ENCODE measurements around the gene PIPOX.
"Not testable (repeated sequence)": the region's sequence is repeated elsewhere in the genome, so short reads cannot be mapped to it uniquely, and the experiment has no call there.

PIPOX gene

DNA sequence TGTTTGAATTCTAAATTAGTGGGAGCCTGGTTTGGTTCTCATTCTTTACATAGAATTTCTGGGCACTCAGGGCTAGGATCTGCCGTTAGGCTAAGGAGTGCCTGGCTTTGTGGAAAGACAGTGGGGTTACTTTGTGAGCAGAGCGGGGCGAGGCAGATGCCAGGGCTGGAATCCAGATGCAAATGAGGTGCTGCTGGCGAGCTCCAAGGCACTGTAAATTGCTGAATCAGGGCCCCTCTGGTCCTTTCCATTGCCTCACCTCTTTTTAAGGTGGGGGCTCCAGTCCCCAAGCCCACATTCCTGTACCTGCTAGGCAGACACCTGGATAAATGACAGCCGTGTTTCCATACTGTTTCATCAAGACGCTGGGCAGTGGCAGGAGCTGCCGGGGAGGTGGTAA, 33.8 kb downstream of the PIPOX start:
- no peak for DNase-seq

DNA sequence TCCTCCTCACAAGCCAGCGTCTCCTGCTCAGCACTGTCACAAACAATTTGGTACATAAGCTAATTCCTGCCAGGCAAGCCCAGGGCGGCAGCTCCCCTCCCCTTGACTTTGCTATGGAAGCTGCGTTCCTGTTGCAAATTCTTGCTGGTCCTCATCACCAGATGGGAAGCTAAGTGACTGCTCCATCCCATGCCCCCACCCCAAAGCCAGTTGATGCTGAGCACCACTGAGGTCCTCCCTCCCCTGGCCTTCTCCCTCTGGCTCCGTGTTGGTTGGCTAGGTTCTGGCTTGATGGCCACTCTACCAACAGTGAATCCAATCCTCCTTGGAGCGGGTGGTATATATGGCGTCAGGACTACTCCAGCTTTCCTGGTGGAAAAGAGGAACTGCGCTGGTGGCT, 34.4 kb downstream of the PIPOX start:
- DNase-seq: no peak

DNA sequence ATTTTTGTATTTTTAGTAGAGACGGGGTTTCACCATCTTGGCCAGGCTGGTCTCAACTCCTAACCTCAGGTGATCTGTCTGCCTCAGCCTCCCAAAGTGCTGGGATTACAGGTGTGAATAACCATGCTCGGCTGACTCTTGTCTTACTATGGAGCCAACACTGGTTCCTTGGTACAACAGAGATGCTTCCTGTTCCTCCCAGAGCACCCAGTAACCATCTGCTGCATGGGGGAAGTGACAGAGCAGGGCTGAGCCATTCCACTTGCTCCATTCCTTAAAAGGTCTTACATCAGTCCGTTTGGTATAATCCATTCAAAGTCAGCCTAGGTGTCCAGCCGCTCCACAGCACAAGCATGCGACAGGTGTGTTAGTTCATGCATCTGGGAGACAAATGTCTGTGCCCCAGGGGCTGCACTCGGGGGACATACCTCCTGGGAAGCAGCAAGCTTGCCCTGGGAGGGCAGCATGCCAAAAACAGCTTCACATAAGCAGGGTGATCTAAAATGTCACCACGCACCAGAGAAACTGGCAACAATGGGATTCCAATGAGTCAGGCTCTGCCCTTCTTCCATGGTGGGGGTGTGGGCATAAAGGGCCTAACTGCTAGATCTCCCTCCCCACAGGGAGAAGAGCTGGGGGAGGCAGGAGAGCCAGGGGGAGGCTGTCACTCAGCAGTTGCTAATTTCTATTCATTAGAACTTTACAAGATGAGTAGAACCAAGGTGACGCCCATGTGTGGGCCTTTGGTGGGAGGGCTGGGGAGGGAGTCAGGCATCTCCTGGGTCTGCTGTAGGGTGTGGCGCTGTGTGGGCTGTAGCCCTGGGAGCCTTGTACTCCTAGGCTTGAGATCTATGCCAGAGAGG, 35.5 kb downstream of the PIPOX start:
- no peak for DNase-seq

DNA sequence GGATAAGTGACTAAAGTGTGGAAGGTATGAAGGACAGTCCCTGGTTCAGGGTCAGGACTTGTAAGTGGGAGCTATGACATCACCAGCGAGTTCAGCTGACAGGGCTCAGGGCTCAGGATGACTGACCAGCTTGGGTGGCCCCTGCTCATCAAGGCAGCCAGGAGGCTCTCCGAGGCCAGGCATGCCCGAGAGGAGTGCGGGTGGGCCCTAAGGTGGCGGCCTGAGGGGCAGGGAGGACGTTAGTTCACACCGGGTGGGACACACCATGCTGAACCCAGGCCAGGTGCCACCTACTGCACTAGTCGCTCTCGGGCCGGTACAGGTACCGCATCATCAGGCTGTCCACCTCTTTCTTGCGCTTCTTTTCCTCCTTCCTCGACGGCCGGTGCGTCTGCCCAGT, 36.5 kb downstream of the PIPOX start:
- no peak for DNase-seq

DNA sequence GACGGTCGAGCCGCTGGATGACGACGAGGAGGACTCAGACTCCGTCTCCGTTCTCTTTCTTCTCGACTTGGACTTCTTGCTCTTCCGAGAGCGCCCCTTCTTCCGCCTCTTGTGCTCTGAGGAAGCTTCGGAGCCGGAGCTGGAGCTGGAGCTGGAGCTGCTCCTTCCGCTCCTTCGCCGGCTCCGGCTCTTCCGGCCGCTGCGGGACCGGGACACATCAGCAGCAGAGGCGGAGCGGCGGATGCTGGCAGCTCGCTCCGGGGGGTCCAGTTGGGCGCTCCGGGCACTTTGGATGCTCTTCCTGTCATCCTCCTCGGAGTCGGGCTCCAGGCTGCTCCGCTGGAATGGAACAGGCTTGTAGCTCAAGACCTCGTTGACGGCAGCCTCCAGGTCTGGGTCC, 36.9 kb downstream of the PIPOX start:
- no peak for DNase-seq

DNA sequence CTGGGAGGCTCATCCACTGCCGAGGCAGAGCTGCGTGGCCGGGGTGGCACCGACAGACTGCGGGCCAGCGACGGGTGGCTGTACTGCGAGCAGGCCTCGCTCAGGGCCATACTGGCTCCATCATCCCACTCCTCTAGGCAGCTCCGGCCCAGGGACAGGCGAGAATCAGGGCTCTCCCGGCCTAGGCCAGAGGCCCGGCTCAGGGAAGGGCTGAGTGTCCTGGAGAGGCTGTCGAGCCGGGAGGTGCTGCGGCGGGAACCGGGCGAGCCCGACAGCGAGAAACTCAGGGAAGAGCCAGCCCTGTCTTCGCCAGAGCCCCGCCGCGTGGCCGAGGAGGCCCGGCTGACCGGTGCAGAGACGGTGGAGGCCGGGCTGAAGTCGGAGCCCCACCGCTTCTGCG, 37.4 kb downstream of the PIPOX start:
- DNase-seq: no peak

DNA sequence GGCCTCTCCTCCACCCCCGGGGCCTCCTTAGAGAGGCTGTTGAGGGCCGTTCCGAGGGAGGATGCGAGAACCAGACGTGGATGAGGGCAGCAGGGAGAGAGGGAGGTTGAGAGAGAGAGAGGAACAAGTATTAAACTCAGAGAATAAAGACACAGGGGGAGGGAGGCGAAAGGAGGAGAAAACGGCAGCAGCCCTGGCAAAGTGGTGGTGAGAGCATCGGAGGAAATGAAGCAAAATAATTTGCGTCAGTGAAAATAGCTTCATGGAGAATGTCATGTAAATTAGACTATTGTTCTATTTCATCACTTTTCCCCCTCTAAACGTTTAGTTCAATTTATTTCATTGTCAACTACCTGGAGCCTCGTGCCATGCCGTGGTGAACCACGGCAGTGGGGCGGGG, 38.0 kb downstream of the PIPOX start:
- DNase-seq: no peak

DNA sequence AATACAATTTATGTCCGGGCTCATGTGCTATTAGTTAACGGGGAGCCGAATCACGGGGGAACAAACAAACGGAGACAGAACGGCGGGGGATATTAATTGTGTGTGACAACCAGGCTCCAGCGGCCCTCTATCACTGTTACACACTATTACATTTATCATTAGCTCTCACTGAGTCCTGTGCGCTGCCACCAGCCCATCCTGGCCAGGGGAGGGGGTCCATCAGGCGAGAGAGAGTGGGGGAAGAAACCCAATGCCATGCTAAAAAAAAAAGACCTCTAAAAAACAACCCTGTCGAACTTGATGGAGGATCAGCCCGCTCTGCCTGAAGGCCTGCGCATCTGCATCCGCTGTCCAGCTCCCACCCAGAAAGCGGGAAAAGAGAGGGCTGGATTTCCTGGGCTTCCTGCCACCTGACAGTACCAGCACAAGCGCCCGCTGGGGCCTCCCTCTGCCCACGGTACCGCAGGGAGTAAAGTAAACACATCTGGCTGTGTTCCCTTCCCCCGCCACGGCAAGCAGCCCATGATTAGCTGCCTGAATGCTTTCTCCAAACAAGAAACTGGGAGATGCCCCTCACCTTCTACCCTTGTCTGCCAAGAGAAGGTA, 41.7 kb downstream of the PIPOX start:
- no peak for DNase-seq

DNA sequence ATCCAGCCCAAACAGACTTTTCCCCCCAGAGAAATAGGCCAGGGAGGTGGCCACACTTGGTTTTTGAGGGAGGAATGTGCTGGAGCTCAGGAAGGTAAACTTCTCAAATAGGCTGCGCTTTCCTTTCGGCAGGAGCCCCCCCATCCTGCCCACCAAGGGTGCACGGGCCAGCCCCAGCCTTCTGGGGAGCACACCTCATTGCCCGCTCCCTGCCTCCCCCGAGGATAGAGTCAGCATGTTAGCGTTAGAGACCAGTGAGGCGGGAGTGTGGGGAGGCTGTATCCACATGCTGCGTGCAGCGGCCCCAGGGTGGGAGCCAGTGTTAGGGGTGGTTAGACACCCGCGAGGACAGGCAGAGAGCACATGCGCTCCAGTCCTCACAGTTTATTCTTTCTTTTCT, 42.3 kb downstream of the PIPOX start:
- DNase-seq: no peak

DNA sequence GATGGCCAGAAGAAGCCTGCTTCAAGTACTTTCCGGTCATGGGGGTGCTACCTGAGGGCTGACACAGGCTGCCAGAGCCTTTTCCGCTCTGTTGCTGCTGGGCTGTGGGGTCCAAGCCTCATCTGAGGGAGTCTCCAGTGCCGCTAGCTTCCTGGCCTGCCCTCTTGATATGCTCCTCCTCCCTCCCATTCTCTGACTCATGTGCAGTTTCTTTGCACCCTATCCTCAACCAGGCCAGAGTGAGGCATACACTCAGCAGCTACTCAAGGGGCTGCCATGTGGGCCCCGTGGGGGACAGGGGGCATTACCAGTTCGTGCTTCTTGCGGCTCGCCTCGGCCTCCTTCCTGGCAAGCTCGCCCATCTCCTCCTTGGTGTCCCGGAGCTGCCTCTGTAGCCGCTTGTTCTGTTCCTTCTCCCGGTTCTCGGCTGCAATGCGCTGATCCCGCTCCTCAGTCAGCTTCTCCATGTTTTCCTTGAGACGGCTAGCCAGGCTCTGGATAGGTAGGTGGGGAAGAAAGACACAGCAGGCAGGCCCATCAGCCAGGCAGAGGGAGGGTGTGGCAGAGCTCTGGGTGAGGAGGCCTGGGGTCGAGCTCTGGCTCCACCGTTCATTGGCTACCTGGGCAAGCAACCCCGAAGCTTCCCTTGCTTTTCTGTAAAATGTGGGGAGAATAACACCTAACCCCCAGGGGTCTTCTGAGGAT, 43.8 kb downstream of the PIPOX start:
- no peak for DNase-seq

DNA sequence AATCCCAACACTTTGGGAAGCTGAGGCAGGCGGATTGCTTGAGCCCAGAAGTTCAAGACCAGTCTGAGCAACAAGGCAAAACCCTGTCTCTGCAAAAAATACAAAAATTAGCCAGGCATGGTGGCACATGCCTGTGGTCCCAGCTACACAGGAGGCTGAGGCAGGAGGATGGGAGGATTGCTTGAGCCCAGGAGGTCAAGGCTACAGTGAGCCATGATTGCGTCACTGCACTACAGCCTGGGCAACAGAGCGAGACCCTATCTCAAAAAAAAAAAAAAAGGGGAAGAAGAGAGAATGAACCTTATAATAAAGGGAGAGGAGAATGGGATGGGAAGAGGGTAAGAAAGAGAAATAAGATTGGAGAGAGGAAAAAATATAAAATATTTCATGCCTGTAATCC, 45.8 kb downstream of the PIPOX start:
- DNase-seq: not testable (repeated sequence)

DNA sequence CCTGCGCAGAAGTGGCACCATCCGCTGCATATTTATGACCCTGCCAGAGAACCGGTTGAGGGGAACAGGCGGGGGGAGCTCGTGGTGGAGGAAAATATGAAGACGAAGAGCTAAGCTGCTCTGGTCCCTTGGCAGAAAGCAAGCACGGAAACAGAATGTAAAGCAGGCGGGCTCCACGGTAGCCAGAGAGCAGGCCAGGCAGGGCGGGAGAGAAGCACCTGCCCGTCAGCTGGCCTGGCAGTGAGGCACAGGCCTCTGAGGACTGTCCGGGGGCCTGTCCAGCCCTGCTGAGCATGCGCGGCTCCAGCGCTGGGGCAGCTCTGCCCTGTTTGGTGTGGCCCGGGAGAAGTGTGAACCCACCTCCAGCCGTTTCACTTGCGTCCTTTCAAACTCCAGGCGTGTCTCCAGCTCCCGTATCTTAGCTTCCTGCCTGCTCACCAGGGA, 46.7 kb downstream of the PIPOX start:
- no peak for DNase-seq

DNA sequence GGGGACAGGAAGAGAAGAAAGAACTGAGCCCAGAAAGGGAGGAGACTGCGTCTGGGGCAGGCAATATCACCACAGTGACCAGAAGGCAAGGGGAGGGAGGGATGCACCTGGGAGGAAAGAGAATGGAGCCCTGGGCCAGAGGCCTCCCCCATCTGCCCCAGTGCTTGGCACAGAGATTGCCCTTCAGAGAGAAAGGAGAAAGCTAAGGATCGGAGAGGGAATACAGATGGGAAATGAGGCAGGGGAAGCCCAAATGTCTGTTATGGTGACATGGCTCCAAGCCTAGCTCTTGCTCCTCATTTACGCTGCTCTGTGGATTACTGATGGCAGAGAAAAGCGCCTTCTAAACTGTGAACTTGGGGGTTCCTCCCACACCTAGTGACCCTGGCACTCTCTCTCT, 47.2 kb downstream of the PIPOX start:
- no peak for DNase-seq

DNA sequence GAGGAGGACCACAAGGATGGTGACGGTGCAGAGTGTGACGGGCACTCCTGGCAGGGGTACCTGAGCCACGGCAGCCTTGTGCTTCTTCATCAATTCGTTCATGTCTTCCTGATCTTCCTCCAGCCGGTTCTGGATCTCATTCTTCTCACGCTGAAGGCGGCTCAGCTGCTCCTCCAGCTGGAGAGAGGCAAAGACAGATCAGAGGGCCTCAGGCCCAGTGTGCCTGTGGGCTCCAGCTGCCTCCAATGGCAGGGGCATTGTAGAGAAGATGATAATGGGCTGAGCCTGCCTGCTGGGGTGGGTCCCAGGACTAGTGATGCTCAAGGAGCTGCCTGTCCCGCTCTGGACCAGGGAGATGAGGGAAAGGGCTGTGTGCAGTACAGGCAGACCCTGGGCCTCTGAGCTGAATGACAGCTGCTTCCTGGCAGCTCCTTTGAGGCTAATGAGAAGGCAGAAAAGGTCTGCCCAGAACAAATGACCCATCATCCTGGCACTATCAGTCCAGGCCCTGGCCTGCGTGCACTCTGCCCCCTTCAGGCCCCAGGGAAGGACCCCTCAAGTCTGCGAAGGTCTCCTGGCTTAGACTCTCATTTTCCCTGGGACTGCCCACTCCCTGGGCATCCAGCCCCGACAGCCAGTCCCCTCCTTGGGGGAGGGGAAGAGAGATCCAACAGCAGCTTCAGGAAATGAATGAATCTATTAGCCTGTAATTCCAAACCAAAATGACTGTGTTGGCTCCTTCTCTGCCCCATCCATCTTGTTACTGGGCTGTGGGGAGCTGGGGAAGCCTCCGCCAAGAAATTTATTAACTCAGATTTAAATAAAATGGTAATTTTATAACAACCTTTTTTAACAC, 48.0 kb downstream of the PIPOX start:
- no peak for DNase-seq

DNA sequence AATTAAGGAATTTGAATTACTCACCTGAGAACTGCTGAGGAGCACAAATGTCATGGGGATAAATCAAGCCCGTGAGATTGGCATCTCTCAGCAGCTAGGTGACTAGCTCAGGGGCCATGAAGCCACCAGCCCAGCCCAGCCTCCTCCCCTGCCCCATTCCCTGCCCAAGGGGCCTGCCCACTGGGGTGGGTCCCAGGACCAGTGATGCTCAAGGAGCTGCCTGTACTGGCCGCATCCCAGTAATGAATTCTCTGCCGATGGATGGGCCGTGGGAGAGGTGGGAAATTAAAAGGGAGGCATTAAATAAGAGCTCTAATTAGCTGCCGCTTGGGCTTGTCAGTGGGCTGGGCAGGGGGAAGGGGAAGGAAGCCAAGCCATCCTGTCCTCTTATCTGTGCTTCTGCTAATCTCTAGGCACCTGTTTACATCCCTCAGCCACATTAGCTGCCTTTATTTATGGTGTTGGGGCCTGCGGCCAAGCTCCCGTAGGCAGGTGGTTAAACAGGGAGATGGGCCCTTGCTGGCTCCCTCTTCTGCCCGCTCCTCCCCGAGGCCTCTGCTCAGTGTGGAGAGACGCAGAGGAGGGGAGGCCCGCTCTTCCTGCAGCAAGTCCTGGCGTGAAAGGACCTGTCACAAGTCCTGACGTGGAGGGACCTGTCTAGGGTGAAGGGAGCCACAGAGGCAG, 48.8 kb downstream of the PIPOX start:
- DNase-seq: no peak

DNA sequence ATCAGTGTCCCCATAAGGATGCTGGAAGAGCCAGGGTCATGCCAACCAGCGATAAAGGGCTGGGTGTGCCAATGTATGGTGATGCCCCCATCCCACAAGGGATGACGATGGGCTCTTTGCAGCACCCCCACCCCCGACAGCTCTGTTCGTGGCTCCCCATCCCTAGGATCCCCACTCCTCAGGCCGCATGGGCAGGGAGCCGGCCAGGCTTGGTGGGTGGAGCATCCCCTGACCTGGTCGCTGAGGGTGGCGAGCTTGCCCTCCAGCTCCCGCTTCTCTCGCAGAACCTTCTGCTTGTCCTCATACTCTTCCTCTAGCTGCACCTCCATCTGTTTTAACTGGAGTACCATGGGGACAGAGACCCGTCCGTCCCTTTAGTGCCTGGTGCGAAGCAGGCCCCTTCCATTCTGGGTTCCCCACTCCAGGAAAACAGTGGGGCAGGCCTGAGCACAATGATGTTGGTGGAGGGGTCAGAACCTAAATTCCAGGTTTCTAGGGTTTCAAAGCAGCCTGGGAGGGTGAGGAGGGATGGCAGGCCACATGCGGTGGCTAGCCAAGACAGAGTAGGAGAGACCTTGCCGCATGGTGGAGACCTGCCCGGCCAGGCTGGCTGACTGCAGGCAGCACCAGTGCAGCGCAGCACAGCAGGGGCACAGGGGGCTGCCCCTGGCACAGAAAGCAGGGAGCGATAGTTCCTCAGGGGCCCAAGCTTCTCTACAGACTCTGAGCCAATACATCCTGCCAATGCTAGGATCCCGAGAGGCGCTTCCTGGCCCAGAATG, 50.3 kb downstream of the PIPOX start:
- no peak for DNase-seq

DNA sequence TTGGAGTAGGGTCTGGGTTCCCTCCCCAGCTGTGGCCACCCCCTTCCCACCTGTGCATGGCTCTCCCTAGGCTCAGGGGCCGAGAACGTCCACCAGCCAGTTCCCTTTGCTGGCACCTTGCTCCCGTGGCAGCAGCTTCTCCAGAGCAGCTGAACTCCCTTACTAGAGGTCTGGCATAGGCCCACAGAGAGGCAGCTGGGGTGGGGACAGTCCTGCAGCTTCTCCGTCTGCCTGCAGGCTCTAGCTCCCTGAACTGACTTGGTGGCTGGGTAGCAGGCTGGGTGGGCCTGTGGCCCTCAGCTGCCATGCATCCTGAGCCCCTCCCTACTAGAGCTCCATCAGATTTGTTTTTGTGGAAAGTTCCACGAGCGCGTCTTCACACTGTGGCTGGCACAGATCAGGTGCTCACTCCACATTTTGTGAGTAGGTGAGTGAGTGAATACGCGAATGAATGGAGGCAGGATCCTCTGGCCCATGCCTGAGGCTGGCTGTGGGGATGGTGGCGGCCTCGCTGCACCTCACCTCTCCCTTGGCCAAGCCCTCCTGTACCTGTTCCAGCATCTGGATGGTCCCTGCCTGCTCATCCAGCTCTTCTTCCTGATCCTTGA, 51.3 kb downstream of the PIPOX start:
- DNase-seq: no peak

DNA sequence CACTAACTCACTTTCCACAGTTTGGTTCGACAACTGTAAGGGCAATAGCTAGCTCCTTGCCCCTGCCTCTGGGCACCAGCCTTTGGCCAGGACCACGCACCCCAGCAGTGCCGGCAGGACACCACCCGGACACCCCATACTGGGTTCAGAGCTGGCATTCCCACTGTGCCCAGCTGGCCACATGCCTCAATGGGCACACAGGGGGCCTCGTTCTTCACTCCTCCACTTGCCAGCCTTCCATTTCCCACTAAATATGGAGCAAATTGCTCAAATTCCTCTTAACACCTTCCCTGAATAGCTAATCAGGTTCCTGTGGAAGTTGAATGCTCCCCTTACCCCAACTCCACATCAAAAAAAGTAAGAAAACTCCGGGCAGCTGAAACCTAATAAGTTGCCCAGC, 52.5 kb downstream of the PIPOX start:
- DNase-seq: no peak

DNA sequence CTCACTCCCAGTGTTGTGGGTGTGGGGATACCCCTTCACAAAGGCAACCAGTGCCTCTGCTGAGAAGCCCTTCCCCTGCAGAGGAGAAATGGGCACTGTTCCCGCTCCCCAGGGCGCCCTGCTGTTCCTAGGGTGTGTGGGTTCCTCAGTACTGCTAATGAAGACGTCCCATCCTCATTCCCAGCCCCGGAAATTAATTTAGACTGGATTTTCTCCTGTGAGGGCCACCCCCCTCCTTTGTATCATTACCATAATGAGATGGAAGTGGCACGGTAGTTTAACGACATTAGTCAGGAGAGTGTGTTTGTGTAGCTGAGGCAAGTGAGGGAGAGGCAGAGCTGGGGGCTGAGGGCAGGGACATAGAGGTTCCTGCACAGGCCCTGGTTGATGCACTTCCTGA, 53.2 kb downstream of the PIPOX start:
- no peak for DNase-seq

DNA sequence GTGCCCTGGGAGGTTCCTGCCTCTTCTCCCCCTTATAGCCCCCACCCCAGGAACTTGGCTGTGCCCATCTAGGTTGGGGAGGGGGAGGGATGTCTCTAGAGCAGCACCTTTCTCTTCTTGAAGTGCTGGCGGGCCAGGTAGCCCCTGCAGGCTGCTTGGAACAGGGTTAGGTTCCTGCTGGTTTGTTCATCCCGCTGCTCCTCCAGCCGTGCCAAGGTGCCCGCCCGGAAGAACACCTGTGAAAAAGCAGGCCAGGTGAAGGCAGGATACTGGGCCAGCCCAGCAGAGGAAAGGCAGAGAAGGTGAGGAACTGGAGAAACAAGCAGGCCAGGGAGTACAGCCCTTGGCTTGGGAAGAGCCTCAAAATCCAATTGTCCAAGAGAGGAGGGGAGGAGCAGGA, 56.6 kb downstream of the PIPOX start:
- no peak for DNase-seq

DNA sequence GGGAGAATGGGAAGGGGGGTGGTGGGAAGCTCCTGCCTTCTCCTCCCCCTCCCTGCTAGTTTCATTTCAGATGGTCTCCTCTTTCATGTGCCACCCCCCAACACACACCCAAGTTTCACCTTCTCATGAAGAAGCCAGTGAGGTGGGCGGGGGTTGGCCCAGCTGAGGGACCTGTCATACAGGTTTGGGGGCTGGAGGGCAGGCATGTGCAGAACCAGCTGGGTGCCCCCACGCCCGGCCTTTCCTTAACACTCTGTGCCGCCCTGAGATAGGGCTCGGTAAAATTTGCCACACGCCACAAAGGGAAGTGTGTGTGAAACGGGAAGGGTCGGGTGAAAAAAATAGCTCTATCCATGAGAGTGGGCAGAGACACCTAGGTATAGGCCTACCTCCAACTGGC, 57.4 kb downstream of the PIPOX start:
- DNase-seq: no peak
